ENCODE data around the gene LTB4R2.
A peak's percentile ranks its signal among the peaks of the same experiment; 100 is the strongest.
"Not testable (repeated sequence)": the region's sequence is repeated elsewhere in the genome, so short reads cannot be mapped to it uniquely, and the experiment has no call there.

The LTB4R2 gene

GRCh38 chr14:24325963-24326362 lies 16.0 kb downstream of the LTB4R2 start:
- no peak for TF ChIP-seq CTCF (conservative IDR thresholded peaks at IDR 0.05; ENCODE audit: low read depth)
- POLR2A ChIA-PET (ENCODE audit: low non-redundant PET): no interaction called here
- CTCF ChIA-PET: interaction anchor here (0.9 to 2.3 kb wide), 4 partner anchors 17 to 111 kb away, joined by 3 to 11 read pairs (median 7); partner anchors contain the start of genes CIDEB and LTB4R2
- H3K27ac ChIP-seq: no peak overlapping the region
- no peak for DNase-seq (ENCODE audit: low spot score)

GRCh38 chr14:24327303-24327702 lies 17.4 kb downstream of the LTB4R2 start:
- no peak overlapping the region for H3K27ac ChIP-seq
- no peak for TF ChIP-seq CTCF (conservative IDR thresholded peaks at IDR 0.05; ENCODE audit: low read depth)
- ChIA-PET CTCF (interaction anchor here (0.5 to 3.1 kb wide), 7 partner anchors 9 to 138 kb away, joined by 3 to 19 read pairs (median 9); partner anchors contain the start of genes CIDEB and LTB4R2), POLR2A (ENCODE audit: low non-redundant PET) (interaction anchor here (0.6 to 0.7 kb wide), 3 partner anchors 20 to 115 kb away, joined by 6 to 7 read pairs (median 7); no protein-coding TSS in a partner anchor)
- DNase-seq (ENCODE audit: low spot score): no peak

- peak; percentile 73 for TF ChIP-seq CTCF (conservative IDR thresholded peaks at IDR 0.05; ENCODE audit: low read depth)
- POLR2A ChIA-PET (ENCODE audit: low non-redundant PET): interaction anchor here (0.8 kb wide), 1 partner anchor 104 kb away, joined by 3 read pairs; no protein-coding TSS in a partner anchor
- not testable (repeated sequence) for DNase-seq (ENCODE audit: low spot score); H3K27ac ChIP-seq
- CTCF ChIA-PET: interaction anchor here (0.9 to 3.1 kb wide), 7 partner anchors 9 to 109 kb away, joined by 3 to 19 read pairs (median 9); partner anchors contain the start of genes CBLN3, CIDEB, KHNYN and LTB4R2
Observed at GRCh38 chr14:24327914-24328313, 18.0 kb downstream of the LTB4R2 start.

- CTCF ChIA-PET: interaction anchor here (0.6 to 3.1 kb wide), 5 partner anchors 11 to 107 kb away, joined by 3 to 19 read pairs (median 3); partner anchors contain the start of genes CBLN3 and KHNYN
- H3K27ac ChIP-seq: no peak overlapping the region
- no peak for TF ChIP-seq CTCF (conservative IDR thresholded peaks at IDR 0.05; ENCODE audit: low read depth)
- DNase-seq (ENCODE audit: low spot score): no peak
- POLR2A ChIA-PET (ENCODE audit: low non-redundant PET): no interaction called here
Observed at GRCh38 chr14:24329073-24329663, 19.2 kb downstream of the LTB4R2 start.

- ChIA-PET POLR2A (ENCODE audit: low non-redundant PET) (no interaction called here), CTCF (interaction anchor here (0.6 to 1.4 kb wide), 3 partner anchors 11 to 107 kb away, joined by 3 to 5 read pairs (median 3); no protein-coding TSS in a partner anchor)
- DNase-seq (ENCODE audit: low spot score): no peak
- no peak overlapping the region for H3K27ac ChIP-seq
- TF ChIP-seq CTCF (conservative IDR thresholded peaks at IDR 0.05; ENCODE audit: low read depth): no peak
Observed at GRCh38 chr14:24329736-24330135, 19.8 kb downstream of the LTB4R2 start.

- no peak for DNase-seq (ENCODE audit: low spot score)
- CTCF ChIA-PET: interaction anchor here (0.6 to 4.0 kb wide), 3 partner anchors 105 to 957 kb away, joined by 3 to 62 read pairs (median 3); no protein-coding TSS in a partner anchor
- 0 out of 2 replicates have a peak overlapping the region, but pooled peaks have one; percentile 11 for H3K27ac ChIP-seq
- POLR2A ChIA-PET (ENCODE audit: low non-redundant PET): no interaction called here
- no peak for TF ChIP-seq CTCF (conservative IDR thresholded peaks at IDR 0.05; ENCODE audit: low read depth)
Observed at GRCh38 chr14:24330973-24331674, 21.2 kb downstream of the LTB4R2 start.
